Left lung (tissue), 10 donors: ENCODE measurements around the gene PCBD2. TPM values are rescaled to one million over a fixed set of nuclear protein-coding genes. Genes with fewer than 3 reads are reported as not detected.

Source experiments
- ATAC-seq: fragments of 200-7000 bp; cut with Tn5 transposase; one replicate; pipeline ENCODE4 v1.9.1; 2020; ENCODE audit warnings: moderate library complexity
- DNase-seq, 4 donors: peaks; one replicate each; pipeline ENCODE4 v3.0.0-alpha.2; 2013 to 2020
- H3K27ac ChIP-seq, 2 donors: fragments of 200-600 bp; sonication (generic) in 1 of 2; one replicate each; pipeline versions ENCODE4 v1.5.0 to v1.8.0; 2020 to 2021
- H3K27me3 ChIP-seq, 2 donors: fragments of 200-600 bp; sonication (generic) in 1 of 2; one replicate each; pipeline versions ENCODE4 v1.5.0 to v1.8.0; 2020 to 2021
- H3K36me3 ChIP-seq, 2 donors: fragments of 200-600 bp; sonication (generic) in 1 of 2; one replicate each; pipeline versions ENCODE4 v1.5.0 to v1.8.0; 2020 to 2021
- H3K4me1 ChIP-seq, 2 donors: fragments of 200-600 bp; one replicate each; pipeline ENCODE4 v1.8.0; 2021
- H3K4me3 ChIP-seq, 2 donors: fragments of 200-600 bp; sonication (generic) in 1 of 2; one replicate each; pipeline versions ENCODE4 v1.5.0 to v1.8.0; 2020 to 2021; ENCODE audit warnings: mild to moderate bottlenecking in 1 of 2
- H3K9me3 ChIP-seq, 2 donors: fragments of 200-600 bp; sonication (generic) in 1 of 2; one replicate each; pipeline versions ENCODE4 v1.5.0 to v1.8.0; 2020 to 2021
- CTCF ChIP-seq, 2 donors: fragments of 200-600 bp; sonication (generic) in 1 of 2; IDR thresholded peaks; one replicate each; pipeline versions ENCODE4 v1.5.0 to v1.8.0; 2021; ENCODE audit warnings: antibody characterized with exemption in 2 of 2
- intact Hi-C, 2 donors: fragments of 100-400 bp; cut with DNase I; formaldehyde crosslinking; loops; one replicate each; pipeline versions ENCODE4 v1.11.2 to v1.14.2; 2022
- polyA plus RNA-seq, 6 donors: library from polyadenylated mRNA; unstranded; fragments of 120-200 nt; gene quantifications; one replicate each; pipeline ENCODE4 v1.2.1, GENCODE V29; 2013; ENCODE audit not compliant: insufficient read length in 6 of 6
- total RNA-seq, 2 donors: library from RNA; stranded (reverse); fragmentation: NEBNext Ultra II Directional; extraction: Animal tissue kit (Norgen Biotek cat#: 25700); gene quantifications; one replicate each; pipeline ENCODE4 v1.2.1, GENCODE V29; 2021
- donor health status: DM: no; HTN: yes; CAD: no.
- donor health status: DM: no; HTN: no; CAD: no.

The PCBD2 gene
- total and polyA plus RNA-seq, 8 donors = 9.8 to 17.7 (median 13.5) TPM

DNA sequence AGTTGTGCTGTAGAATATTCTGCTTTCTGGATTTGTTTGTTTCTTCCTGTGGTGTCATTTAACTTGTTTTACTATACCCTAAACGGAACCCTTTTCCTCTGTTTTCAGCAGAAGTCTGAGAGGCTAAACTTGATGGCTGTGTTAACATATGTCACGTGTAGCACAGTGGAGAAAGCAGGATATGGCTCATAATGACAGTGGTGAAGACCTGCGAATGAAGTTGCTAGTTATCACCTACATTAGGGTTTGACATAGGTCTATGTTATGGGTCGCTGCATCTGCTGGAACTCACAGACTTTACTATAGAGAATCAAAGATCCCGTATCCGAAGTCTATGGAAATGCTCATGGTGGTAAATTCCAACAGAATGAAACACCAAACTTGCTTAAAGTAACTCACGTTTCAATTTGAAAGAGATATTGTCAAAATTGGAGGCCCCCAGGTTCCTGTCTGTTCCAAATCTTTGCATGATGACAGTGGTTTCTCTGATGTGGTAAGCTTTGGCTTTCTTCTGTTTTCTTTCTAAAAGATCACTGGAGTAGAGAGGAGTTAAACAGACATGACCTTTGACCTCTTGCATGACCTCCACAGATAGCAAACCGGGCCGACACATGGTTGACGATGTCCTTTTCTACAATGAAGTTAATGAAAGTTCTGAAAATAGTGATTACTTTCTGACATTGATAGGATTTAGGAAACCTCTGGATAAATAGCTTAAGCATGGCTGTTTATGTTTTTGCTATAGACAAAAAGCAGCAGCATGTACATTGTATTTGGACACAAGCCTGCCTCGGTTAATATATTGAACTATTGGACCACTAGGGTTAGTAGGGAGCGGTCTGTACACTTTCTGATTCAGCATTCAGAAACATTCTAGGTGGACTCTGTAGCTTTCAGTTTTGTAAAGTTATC is 59.7 kb downstream of the PCBD2 start:
- Histone ChIP-seq H3K27me3 (no peaks in the 10 kb centered on the region), H3K9me3 (no peaks in the 10 kb centered on the region), H3K4me1 (no peaks in the 10 kb centered on the region), H3K27ac (no peak overlapping the region), H3K36me3 (peaks cover 0 to 60% of the 10 kb centered on the region in 2 donors), H3K4me3 (no peak overlapping the region)
- intact Hi-C loops = no loop called here
- no peak for DNase-seq
- no peak for TF ChIP-seq CTCF (IDR thresholded peaks at IDR 0.05)
- no peak for ATAC-seq

DNA sequence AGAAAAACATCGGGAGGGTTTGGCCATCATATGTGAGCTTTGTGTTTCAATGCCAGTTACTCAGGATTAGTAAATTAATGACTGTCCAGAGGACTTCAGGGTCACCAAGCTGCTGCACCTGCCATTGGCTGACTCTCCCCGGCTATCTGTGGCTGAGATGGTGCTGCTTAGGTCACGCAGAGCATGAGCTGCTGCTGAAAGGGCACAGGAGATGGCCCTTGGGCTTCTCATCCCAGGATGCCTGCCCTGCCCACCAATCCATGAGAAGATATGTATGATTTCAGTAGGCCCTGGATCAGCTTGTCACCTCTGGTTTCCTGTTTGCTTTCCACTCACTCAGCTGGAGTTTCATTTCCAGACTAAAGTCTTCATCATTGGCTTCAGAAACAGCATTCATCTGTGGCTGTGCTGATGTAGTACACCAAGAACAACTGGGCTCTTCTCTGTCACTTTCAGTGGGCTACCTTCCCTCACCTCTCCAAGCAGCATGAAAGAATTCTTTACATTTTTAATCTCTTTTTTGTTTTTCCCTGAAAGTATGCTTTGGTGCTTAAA is 60.4 kb downstream of the PCBD2 start:
- no peak for TF ChIP-seq CTCF (IDR thresholded peaks at IDR 0.05)
- no peaks in the 10 kb centered on the region for H3K27me3 ChIP-seq
- no peaks in the 10 kb centered on the region for H3K4me1 ChIP-seq
- no peak overlapping the region for H3K27ac ChIP-seq
- intact Hi-C loops = no loop called here
- ATAC-seq (no peak), DNase-seq (no peak)
- no peaks in the 10 kb centered on the region for H3K9me3 ChIP-seq
- peaks cover 0 to 53% of the 10 kb centered on the region in 2 donors for H3K36me3 ChIP-seq
- no peak overlapping the region for H3K4me3 ChIP-seq

- intact Hi-C loops = no loop called here
- ATAC-seq (no peak), DNase-seq (no peak)
- Histone ChIP-seq H3K4me3 (no peak within 1 kb of the TSS), H3K4me1 (no peaks in the 10 kb centered on the region), H3K9me3 (no peaks in the 10 kb centered on the region), H3K27me3 (no peaks in the 10 kb centered on the region), H3K27ac (no peak within 1 kb of the TSS), H3K36me3 (peaks cover 0 to 30% of the 10 kb centered on the region in 2 donors)
- TF ChIP-seq CTCF (IDR thresholded peaks at IDR 0.05) = no peak
Observed at GRCh38 chr5:134967607-134968006, 62.7 kb downstream of the PCBD2 start, which contains the start of gene CATSPER3. Gene CATSPER3, plus strand, starts transcription at chr5:134967907. Its CDS starts 85 bp downstream, at chr5:134967992.

DNA sequence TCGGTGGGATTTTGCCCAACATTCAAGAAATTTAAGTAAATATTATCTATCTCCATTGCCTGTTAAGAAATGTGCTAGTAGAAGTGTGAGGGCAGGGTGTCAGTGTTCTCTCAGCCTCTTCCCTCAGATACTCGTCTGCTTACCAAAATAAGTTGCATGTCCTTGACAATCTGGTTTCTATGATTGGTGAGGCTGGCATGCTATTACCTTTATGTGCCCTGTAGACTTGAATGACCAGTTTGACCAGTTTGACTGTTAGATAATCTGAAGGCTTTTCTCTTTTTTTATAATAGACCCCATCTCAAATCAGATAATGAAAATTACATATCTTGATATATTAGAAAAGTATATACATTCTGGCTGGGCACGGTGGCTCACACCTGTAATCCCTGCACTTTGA is 63.1 kb downstream of the PCBD2 start:
- intact Hi-C loops = no loop called here
- TF ChIP-seq CTCF (IDR thresholded peaks at IDR 0.05) = no peak
- H3K4me3 ChIP-seq = no peak overlapping the region
- no peaks in the 10 kb centered on the region for H3K4me1 ChIP-seq
- no peaks in the 10 kb centered on the region for H3K9me3 ChIP-seq
- H3K27me3 ChIP-seq = no peaks in the 10 kb centered on the region
- no peak overlapping the region for H3K27ac ChIP-seq
- no peak for ATAC-seq
- no peak for DNase-seq
- H3K36me3 ChIP-seq = peaks cover 0 to 26% of the 10 kb centered on the region in 2 donors

GRCh38 chr5:134969166-134969565 is 64.2 kb downstream of the PCBD2 start:
- intact Hi-C loops = no loop called here
- no peaks in the 10 kb centered on the region for H3K9me3 ChIP-seq
- TF ChIP-seq CTCF (IDR thresholded peaks at IDR 0.05) = no peak

More at GRCh38 chr5:134969166-134969565, 64.2 kb downstream of the PCBD2 start:
- Histone ChIP-seq H3K36me3 (peaks cover 0 to 15% of the 10 kb centered on the region in 2 donors), H3K27ac (no peak overlapping the region), H3K4me1 (no peaks in the 10 kb centered on the region), H3K4me3 (no peak overlapping the region), H3K27me3 (no peaks in the 10 kb centered on the region)
- DNase-seq = no peak
- no peak for ATAC-seq
